Stimulated activated naive CD8-positive, alpha-beta T cell treated with anti-CD3 and anti-CD28 coated beads, Interleukin-15, Interleukin-2, amounts not matched to agents 100 ng/mL and 50 ng/mL, for 24 hours (primary cell): ENCODE measurements around the gene PHIP.
A peak's percentile ranks its signal among the peaks of the same experiment; 100 is the strongest.
"Not testable (repeated sequence)": the region's sequence is repeated elsewhere in the genome, so short reads cannot be mapped to it uniquely, and the experiment has no call there.

Source experiments
- H3K27ac Mint-ChIP-seq: one replicate; pipeline ENCODE4 v1.8.0; 2021; ENCODE audit warnings: mild to moderate bottlenecking, mixed read lengths
- H3K27me3 Mint-ChIP-seq: one replicate; pipeline ENCODE4 v1.8.0; 2021; ENCODE audit warnings: mixed read lengths
- H3K36me3 Mint-ChIP-seq: one replicate; pipeline ENCODE4 v1.8.0; 2021; ENCODE audit warnings: low read depth, mixed read lengths
- H3K4me1 Mint-ChIP-seq: one replicate; pipeline ENCODE4 v1.8.0; 2021; ENCODE audit warnings: low read depth, mixed read lengths
- H3K4me3 Mint-ChIP-seq: one replicate; pipeline ENCODE4 v1.8.0; 2021; ENCODE audit warnings: mild to moderate bottlenecking, mixed read lengths
- H3K9me3 Mint-ChIP-seq: one replicate; pipeline ENCODE4 v1.8.0; 2021; ENCODE audit warnings: mixed read lengths

Gene PHIP

DNA sequence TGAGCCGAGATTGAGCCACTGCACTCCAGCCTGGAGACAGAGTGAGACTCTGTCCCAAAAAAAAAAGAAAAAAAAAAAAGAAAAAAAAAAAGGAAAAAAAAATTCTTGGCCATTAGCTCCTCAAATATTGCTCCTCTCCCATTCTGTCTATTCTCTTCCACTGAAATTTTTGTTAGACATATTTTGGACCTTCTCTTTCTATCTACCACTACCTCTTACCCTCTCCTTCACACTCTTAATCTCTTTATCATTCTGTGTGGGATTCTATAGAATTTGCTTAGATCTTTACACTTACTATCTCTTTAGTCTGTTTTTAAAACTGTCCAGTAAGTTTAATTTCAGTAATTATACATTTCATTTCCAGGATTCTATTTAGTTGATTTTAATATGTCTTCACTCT, 125.7 kb downstream of the PHIP start:
- Mint-ChIP-seq H3K4me3 (no peak overlapping the region), H3K36me3 (peaks cover 89% of the 10 kb centered on the region), H3K4me1 (no peaks in the 10 kb centered on the region), H3K27me3 (no peaks in the 10 kb centered on the region), H3K27ac (no peak overlapping the region), H3K9me3 (peaks cover 18% of the 10 kb centered on the region)

DNA sequence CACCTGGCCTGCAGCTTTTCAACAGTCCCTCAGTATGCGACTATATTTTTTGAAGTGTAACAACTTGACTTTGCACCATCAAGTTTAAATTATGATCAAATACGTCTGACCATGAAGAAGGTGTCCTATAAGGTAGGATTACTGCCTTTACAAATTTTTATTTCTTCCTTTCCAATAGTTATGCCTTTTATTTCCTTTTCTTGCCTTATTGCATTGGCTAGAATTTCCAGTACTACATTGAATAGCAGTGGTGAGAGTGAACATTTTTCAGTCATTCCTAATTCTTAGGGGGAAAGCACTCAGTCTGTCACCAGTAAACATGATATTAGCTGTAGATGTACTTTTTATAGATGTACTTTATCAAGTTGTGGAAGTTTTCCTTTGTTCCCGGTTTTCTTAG, 129.3 kb downstream of the PHIP start:
- no peaks in the 10 kb centered on the region for H3K4me1 Mint-ChIP-seq
- H3K9me3 Mint-ChIP-seq, result peaks cover 18% of the 10 kb centered on the region
- no peak overlapping the region for H3K27ac Mint-ChIP-seq
- H3K27me3 Mint-ChIP-seq, result no peaks in the 10 kb centered on the region
- H3K36me3 Mint-ChIP-seq, result peaks cover 91% of the 10 kb centered on the region
- no peak overlapping the region for H3K4me3 Mint-ChIP-seq

DNA sequence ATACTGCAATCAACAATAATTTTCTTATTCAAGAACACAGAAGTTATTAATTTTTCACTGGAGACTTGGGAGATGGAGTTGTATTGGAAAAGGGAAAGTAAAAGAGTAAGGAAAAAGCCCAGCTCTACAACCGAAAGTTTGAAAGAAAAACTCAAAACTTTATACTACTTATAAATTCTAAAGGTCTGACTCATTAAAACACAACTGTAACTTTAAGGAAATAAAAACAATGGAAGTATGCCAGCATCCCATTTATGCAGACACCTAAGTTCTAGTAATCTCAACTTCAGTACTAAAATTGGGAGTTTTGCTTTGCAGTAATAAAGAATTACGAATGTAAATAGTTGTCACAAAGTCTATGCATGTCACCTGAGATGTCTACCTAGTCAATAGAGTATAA, 130.1 kb downstream of the PHIP start:
- Mint-ChIP-seq H3K36me3 (peaks cover 89% of the 10 kb centered on the region), H3K9me3 (peaks cover 18% of the 10 kb centered on the region), H3K4me3 (no peak overlapping the region), H3K27me3 (no peaks in the 10 kb centered on the region), H3K27ac (no peak overlapping the region), H3K4me1 (no peaks in the 10 kb centered on the region)

DNA sequence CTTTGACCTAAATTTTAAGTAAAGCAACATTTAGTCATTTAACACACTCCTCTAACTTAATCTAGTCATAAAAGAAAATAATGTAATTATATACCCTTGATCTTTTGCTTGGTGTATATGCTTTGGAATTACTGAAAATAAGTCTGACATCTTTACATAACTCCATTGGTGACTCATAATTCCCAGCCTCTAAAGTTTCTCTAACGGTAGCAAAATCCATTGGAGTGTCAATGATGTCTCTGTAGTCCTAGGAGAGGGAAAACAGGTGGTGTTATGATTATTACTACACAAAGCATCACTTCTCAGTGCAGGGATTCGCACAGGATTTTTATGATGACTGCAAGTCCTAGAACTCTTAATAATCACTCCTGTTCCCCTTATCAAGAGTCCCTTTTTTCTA, 130.5 kb downstream of the PHIP start:
- no peak overlapping the region for H3K4me3 Mint-ChIP-seq
- no peaks in the 10 kb centered on the region for H3K4me1 Mint-ChIP-seq

DNA sequence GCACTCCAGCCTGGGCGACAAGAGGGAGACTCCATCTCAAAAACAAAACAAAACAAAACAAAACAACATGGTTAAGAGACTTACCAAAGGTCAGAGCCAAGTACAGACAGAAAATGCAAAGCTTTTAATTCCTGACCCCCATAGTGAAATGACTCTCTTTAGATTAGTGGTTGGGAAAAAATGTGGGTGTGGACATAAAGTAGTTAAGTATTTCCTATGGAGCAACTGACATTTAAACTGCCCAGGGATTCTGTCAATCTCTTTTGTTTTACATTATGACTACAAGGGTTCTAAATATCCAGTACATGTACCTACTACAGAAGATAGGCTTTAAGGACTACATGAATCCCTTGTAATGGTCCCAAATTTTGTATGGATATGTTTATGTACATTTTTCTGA, 135.6 kb downstream of the PHIP start:
- Mint-ChIP-seq H3K36me3 (peaks cover 75% of the 10 kb centered on the region), H3K4me3 (no peak overlapping the region), H3K4me1 (no peaks in the 10 kb centered on the region), H3K27ac (no peak overlapping the region), H3K9me3 (no peaks in the 10 kb centered on the region), H3K27me3 (no peaks in the 10 kb centered on the region)

More for the DNA sequence above, 130.5 kb downstream of the PHIP start:
- Mint-ChIP-seq H3K27ac (no peak overlapping the region), H3K27me3 (no peaks in the 10 kb centered on the region), H3K9me3 (peaks cover 17% of the 10 kb centered on the region), H3K36me3 (peaks cover 86% of the 10 kb centered on the region)

DNA sequence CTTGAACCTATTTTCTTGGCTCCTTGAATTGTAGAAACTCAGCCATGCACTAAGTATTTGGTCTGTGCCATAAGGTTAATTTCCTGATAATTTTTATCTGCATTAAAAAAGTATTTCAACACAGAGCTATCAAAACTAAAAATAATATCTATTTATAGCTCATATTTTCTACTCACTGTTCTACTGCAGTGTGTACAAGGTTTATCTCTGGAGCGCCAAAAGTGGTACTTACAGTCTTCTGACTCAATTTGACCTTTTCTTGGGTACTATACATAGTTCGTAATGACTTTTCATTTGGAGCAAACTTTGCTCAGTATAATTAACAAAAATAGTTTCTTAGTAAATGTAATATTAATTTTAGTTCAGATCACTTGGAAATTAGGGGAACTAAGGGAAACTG, 141.5 kb downstream of the PHIP start:
- Mint-ChIP-seq H3K27me3 (no peaks in the 10 kb centered on the region), H3K4me3 (no peak overlapping the region), H3K36me3 (peaks cover 34% of the 10 kb centered on the region), H3K27ac (no peak overlapping the region), H3K4me1 (no peaks in the 10 kb centered on the region), H3K9me3 (peaks cover 8% of the 10 kb centered on the region)

DNA sequence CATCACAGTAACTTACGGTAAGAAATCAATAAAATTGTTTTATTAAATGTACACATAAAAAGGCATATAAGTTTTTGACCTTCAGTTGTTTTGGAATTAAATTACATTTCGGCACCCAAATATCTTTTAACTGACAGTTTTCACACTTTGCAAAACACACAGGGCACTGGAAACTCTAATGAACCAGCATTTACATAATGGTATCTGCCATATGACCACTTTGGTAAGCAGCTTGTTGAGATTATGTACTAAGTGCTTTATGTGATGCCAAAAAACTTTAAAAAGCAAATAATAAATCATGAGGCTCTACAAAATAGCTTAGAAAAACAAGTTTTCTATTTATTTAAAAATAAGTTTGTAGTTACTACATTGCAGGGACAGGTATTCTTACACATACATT, 142.5 kb downstream of the PHIP start:
- no peaks in the 10 kb centered on the region for H3K27me3 Mint-ChIP-seq
- H3K27ac Mint-ChIP-seq, result no peak overlapping the region
- H3K4me1 Mint-ChIP-seq, result no peaks in the 10 kb centered on the region
- no peak overlapping the region for H3K4me3 Mint-ChIP-seq
- H3K36me3 Mint-ChIP-seq, result peaks cover 27% of the 10 kb centered on the region
- peaks cover 8% of the 10 kb centered on the region for H3K9me3 Mint-ChIP-seq

DNA sequence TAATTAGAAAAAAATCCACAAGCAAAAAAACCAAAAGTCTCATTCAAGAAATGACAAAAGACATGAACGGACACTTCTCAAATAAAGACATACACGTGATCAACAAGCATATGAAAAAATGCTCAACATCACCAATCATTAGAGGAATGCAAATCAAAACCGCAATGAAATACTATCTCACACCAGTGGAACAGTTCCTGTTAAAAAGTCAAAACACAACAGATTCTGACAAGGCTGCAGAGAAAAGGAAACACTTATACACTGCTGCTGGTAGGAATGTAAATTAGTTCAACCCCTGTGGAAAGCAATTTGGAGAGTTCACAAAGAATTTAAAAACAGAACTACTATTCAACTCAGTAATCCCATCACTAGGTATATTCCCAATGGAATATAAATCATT, 152.7 kb downstream of the PHIP start:
- Mint-ChIP-seq H3K27me3 (no peaks in the 10 kb centered on the region), H3K4me3 (no peak overlapping the region), H3K9me3 (peaks cover 46% of the 10 kb centered on the region), H3K36me3 (no peaks in the 10 kb centered on the region), H3K4me1 (no peaks in the 10 kb centered on the region), H3K27ac (no peak overlapping the region)

DNA sequence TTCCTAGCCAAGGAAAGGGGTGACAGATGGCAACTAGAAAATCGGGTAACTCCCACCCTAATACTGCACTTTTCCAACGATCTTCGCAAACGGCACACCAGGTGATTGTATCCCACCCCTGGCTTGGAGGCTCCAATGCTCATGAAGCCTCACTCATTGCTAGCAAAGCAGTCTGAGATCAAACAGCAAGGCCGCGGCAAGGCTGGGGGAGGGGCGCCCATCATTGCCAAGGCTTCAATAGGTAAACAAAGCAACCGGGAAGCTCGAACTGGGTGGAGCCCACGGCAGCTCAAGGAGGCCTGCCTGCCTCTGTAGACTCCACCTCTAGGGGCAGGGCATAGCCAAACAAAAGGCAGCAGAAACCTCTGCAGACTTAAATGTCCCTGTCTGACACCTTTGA, 156.9 kb downstream of the PHIP start:
- not testable (repeated sequence) for H3K4me1 Mint-ChIP-seq, H3K27me3 Mint-ChIP-seq

DNA sequence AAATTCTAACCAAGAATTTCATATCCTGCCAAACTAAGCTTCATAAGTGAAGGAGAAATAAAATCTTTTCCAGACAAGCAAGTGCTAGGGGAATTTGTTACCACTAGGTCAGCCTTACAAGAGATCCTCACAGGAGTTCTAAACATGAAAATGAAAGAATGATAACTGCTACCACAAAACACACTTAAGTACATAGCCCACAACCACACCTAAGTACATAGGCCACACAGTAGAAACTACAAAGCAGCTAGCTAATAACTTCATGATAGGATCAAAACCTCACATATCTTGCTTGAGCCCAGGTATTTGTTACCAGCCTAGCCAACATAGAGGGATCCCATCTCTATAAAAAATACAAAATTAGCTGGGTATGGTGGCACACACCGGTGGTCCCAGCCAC, 160.3 kb downstream of the PHIP start:
- peaks cover 7% of the 10 kb centered on the region for H3K36me3 Mint-ChIP-seq
- H3K4me1 Mint-ChIP-seq, result no peaks in the 10 kb centered on the region
- H3K27ac Mint-ChIP-seq, result no peak overlapping the region
- peaks cover 4% of the 10 kb centered on the region for H3K27me3 Mint-ChIP-seq
- H3K4me3 Mint-ChIP-seq, result no peak overlapping the region
- peaks cover 25% of the 10 kb centered on the region for H3K9me3 Mint-ChIP-seq

More for the DNA sequence above, 156.9 kb downstream of the PHIP start:
- not testable (repeated sequence) for H3K4me3 Mint-ChIP-seq, H3K36me3 Mint-ChIP-seq, H3K27ac Mint-ChIP-seq
- H3K9me3 Mint-ChIP-seq, result peaks cover 42% of the 10 kb centered on the region

DNA sequence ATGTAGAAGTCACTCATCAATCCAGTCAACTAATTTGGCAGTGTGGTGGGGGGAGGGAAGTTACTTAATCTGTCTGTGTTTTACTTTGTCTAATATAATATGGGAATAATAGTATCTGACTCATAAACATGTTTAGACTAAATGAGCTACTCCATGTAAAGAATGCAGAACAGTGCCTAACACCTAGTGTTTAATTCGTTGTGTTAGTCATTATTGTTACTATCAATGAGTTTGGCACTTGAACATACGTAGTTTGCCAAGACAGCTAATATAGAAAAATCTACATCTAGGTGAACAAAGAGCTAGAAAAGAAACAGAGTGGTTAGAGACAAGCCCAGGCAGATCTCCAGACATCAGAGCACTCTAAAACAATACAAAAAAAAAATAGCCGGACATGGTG, 161.6 kb downstream of the PHIP start:
- Mint-ChIP-seq H3K36me3 (peaks cover 7% of the 10 kb centered on the region), H3K4me3 (no peak overlapping the region), H3K9me3 (peaks cover 18% of the 10 kb centered on the region), H3K27me3 (peaks cover 11% of the 10 kb centered on the region), H3K4me1 (no peaks in the 10 kb centered on the region), H3K27ac (no peak overlapping the region)

DNA sequence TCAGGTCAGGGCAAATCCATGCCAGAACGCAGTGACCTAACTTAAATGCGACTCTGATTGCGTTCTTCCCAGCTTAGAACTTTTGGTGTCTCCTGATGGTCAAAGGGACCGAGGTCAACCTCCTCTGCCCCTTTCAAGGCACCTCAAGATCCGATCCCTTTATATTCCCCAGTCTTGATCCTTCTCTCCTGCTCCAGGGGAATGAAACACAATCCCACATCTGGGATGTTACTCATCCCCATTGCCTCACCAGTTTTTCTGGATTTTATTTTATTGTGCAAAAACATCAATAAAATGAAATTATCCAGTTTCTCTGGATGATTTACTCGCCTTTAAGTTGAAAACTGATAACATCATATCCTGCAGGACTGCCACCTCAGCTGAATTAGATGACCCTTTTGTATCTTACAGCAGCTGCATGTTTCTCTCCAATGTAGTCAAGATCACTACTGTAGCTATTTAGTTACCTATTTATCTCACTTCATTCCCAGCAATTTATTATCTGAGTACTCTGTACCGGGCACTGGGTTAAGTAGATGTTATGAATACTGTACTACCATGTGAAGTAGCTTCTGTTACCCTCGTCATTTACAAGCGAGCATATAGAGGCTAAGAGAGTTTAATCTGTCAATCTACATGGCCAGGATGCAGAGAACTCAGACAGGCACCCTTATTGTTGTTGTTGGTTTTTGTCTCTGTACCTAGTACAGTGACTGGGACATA, 166.7 kb downstream of the PHIP start:
- peaks cover 4% of the 10 kb centered on the region for H3K9me3 Mint-ChIP-seq
- peaks cover 31% of the 10 kb centered on the region for H3K27me3 Mint-ChIP-seq
- H3K4me3 Mint-ChIP-seq, result peak overlapping the region; percentile 37
- peaks cover 4% of the 10 kb centered on the region for H3K36me3 Mint-ChIP-seq
- H3K27ac Mint-ChIP-seq, result no peak overlapping the region
- H3K4me1 Mint-ChIP-seq, result peaks cover 19% of the 10 kb centered on the region

DNA sequence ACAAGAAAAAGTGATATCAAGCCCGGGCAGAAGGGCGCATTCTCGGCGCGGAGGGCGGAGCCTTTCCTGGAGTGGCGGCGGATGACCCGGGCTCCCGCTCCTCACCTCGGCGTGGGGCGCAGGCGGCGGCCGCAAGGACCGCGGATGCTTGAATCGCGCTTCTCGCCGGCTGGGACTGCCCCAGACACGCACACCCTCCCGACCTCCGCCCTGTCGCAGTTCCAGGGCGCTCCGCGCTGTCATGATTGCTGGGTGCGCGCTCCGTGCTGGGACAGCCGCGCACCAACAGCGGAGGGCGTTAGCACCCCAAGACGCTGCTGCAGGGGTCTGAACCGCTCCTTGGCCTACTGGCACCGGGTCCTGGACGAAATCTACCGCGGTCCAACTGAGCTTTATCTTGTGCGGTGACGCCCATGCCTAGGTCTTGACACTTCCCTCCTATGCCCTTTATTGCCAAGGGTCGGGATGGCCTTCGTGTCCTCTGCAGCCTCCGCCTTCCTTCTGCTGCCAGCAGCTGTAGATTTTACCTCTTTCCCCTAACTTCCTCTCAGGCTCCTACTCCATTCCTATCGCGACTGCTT, 167.4 kb downstream of the PHIP start:
- no peak overlapping the region for H3K27ac Mint-ChIP-seq
- peaks cover 2% of the 10 kb centered on the region for H3K9me3 Mint-ChIP-seq
- H3K4me3 Mint-ChIP-seq, result peak overlapping the region; percentile 37
- H3K27me3 Mint-ChIP-seq, result peaks cover 31% of the 10 kb centered on the region
- H3K4me1 Mint-ChIP-seq, result peaks cover 19% of the 10 kb centered on the region
- peaks cover 4% of the 10 kb centered on the region for H3K36me3 Mint-ChIP-seq

DNA sequence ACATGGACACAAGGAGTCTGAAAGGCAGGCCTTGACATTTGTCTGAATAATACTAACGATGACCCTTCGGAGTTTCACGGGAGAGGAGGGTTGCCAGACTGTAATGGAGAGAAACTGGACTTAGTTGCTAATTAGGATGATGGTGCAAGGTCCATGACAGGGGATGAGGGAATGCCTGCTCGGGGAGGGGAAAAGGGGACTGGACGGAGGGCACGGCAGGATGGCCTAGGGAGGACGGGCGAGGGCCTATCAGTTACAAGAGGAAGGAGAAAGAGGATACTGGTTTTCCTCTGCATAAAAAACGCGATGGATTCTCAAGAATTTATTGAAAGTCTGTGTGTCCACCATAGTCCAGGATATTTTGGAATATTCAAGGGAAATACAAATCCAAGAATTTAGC, 168.0 kb downstream of the PHIP start:
- no peak overlapping the region for H3K27ac Mint-ChIP-seq
- peaks cover 31% of the 10 kb centered on the region for H3K27me3 Mint-ChIP-seq
- no peaks in the 10 kb centered on the region for H3K9me3 Mint-ChIP-seq
- H3K4me3 Mint-ChIP-seq, result peak overlapping the region; percentile 37
- peaks cover 4% of the 10 kb centered on the region for H3K36me3 Mint-ChIP-seq
- peaks cover 19% of the 10 kb centered on the region for H3K4me1 Mint-ChIP-seq

DNA sequence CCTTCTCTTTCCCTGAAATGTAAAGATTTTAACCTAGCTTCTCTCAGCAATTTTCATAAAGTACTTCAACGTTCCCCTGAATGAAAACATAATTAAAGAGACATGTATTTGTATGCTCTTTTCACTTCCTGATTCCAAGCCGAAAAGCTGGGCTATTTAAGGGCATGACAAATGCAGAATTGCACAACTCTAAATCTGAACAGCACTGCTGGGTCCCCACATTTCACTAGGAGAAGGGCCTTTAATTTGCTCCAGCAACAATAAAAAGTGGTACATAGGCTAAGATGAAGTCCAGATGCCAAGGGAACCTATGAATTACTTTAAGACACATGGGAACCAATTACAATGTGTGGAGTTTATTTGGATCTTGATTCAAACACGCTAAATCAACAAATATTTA, 168.7 kb downstream of the PHIP start:
- Mint-ChIP-seq H3K27ac (no peak overlapping the region), H3K4me3 (no peak overlapping the region), H3K9me3 (no peaks in the 10 kb centered on the region), H3K27me3 (peaks cover 31% of the 10 kb centered on the region), H3K36me3 (peaks cover 4% of the 10 kb centered on the region), H3K4me1 (peaks cover 19% of the 10 kb centered on the region)

DNA sequence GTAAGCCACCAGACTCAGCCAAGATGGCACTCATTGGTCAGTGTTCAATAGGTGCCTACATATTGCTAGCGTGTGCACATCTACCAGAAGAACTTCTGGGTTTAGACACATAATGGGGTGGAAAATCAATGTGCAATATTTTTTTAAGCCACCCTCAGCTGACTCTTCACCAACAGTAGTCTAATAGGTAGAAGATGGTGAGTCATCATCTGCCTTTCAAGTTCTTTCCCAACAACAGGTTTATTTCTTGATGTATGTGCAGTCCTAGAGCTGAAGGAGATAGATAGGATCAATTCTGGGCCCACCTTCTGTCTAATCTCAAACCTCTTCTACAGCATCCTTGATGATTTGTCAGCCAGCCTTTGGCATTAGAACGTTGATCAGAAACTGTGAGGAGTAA, 169.4 kb downstream of the PHIP start:
- Mint-ChIP-seq H3K36me3 (peaks cover 11% of the 10 kb centered on the region), H3K4me3 (no peak overlapping the region), H3K9me3 (no peaks in the 10 kb centered on the region), H3K4me1 (peaks cover 19% of the 10 kb centered on the region), H3K27ac (no peak overlapping the region), H3K27me3 (peaks cover 31% of the 10 kb centered on the region)
